HG03280 (cell line): ENCODE results near the gene PRKAG1.
A peak's percentile ranks its signal among the peaks of the same experiment; 100 is the strongest.

ENCODE experiments used
- ATAC-seq: cut with Tn5 transposase; IDR thresholded peaks from one replicate; pipeline ENCODE4 v1.9.1; 2021; ENCODE audit warnings: mild to moderate bottlenecking, moderate library complexity; ENCODE audit not compliant: unreplicated experiment

The PRKAG1 gene

GRCh38 chr12:48986720-48987291, 31.8 kb downstream of the PRKAG1 start:
- no peak for ATAC-seq

GRCh38 chr12:48985901-48986300, 32.7 kb downstream of the PRKAG1 start:
- ATAC-seq: no peak

- no peak for ATAC-seq
Observed at GRCh38 chr12:48985475-48985897, 33.1 kb downstream of the PRKAG1 start.

- ATAC-seq: no peak
Observed at GRCh38 chr12:48982397-48983080, 36.0 kb downstream of the PRKAG1 start.

- no peak for ATAC-seq
Observed at GRCh38 chr12:48981757-48982157, 36.8 kb downstream of the PRKAG1 start.

GRCh38 chr12:48980953-48981756, 37.4 kb downstream of the PRKAG1 start:
- no peak for ATAC-seq

GRCh38 chr12:48980389-48980952, 38.1 kb downstream of the PRKAG1 start:
- no peak for ATAC-seq

GRCh38 chr12:48979602-48980388, 38.8 kb downstream of the PRKAG1 start:
- no peak for ATAC-seq

GRCh38 chr12:48978741-48979601, 39.6 kb downstream of the PRKAG1 start:
- ATAC-seq: no peak

GRCh38 chr12:48978291-48978740, 40.3 kb downstream of the PRKAG1 start, which contains the start of gene WNT1:
Gene WNT1 (plus strand): TSS chr12:48978322. CDS start chr12:48978651, 329 bp downstream.
- peak; percentile 17 for ATAC-seq

GRCh38 chr12:48977290-48978281, 41.0 kb downstream of the PRKAG1 start:
- peak; percentile 61 for ATAC-seq

GRCh38 chr12:48973941-48974673, 44.5 kb downstream of the PRKAG1 start:
- no peak for ATAC-seq

- ATAC-seq: no peak
Observed at GRCh38 chr12:48973531-48973930, 45.0 kb downstream of the PRKAG1 start.

GRCh38 chr12:48972952-48973483, 45.6 kb downstream of the PRKAG1 start:
- ATAC-seq: no peak

GRCh38 chr12:48972213-48972951, 46.2 kb downstream of the PRKAG1 start:
- no peak for ATAC-seq

- ATAC-seq: no peak
Observed at GRCh38 chr12:48970702-48971334, 47.8 kb downstream of the PRKAG1 start.
